H1 (cell line): ENCODE measurements around the gene CEACAM21. TPM values are rescaled to one million over a fixed set of nuclear protein-coding genes. Genes with fewer than 3 reads are reported as not detected.

Experiments used
- CTCF ChIA-PET: fragments of 300-600 bp; sonication (Branson Sonifier 250); formaldehyde crosslinking; loops from one replicate; lab custom pipeline; 2021; ENCODE audit not compliant: partially characterized antibody; lab: Charles Lee
- POLR2A ChIA-PET: fragments of 300-600 bp; sonication (Branson Sonifier 250); formaldehyde crosslinking; loops from one replicate; lab custom pipeline; 2021; ENCODE audit warnings: inconsistent platforms; ENCODE audit not compliant: partially characterized antibody; lab: Charles Lee
- DNase-seq, 2 experiments: peaks; one replicate each; pipeline versions ENCODE4 v3.0.0 to v3.0.0-alpha.2; 2010 to 2022; ENCODE audit warnings: low spot score in 2 of 2, low read depth in 1 of 2, mixed read lengths in 1 of 2
- FAIRE-seq: peaks from 2 replicates; lab custom pipeline; 2011; peaks lifted over from hg19 to GRCh38; lab: Jason Lieb, UNC
- H2AFZ ChIP-seq: 2 replicates; pipeline ENCODE4 v1.8.1; 2012; ENCODE audit warnings: low read length, inconsistent platforms
- H2AK5ac ChIP-seq: 2 replicates; pipeline ENCODE4 v1.6.1; 2013; ENCODE audit warnings: low read depth, low read length
- H2BK120ac ChIP-seq: replicated peaks from 2 replicates; pipeline ENCODE3; 2013; ENCODE audit warnings: low read depth, low read length, inconsistent platforms
- H2BK12ac ChIP-seq: 2 replicates; pipeline ENCODE4 v1.6.1; 2013; ENCODE audit warnings: low read depth, low read length
- H2BK15ac ChIP-seq: 2 replicates; pipeline ENCODE4 v1.6.1; 2013; ENCODE audit warnings: low read length
- H2BK20ac ChIP-seq: 2 replicates; pipeline ENCODE4 v1.6.1; 2013; ENCODE audit warnings: low read length
- H2BK5ac ChIP-seq: 2 replicates; pipeline ENCODE4 v1.6.1; 2013; ENCODE audit warnings: low read depth, low read length
- H3K14ac ChIP-seq: 2 replicates; pipeline ENCODE4 v1.6.1; 2013; ENCODE audit warnings: inconsistent platforms; ENCODE audit not compliant: insufficient read length
- H3K18ac ChIP-seq: 2 replicates; pipeline ENCODE4 v1.6.1; 2013; ENCODE audit warnings: low read length; ENCODE audit errors: extremely low read depth
- H3K23ac ChIP-seq: 2 replicates; pipeline ENCODE4 v1.6.1; 2013; ENCODE audit warnings: inconsistent platforms; ENCODE audit not compliant: insufficient read length
- H3K23me2 ChIP-seq: 2 replicates; pipeline ENCODE4 v1.6.1; 2013; ENCODE audit warnings: low read depth, low read length
- H3K27ac ChIP-seq: 2 replicates; pipeline ENCODE4 v1.6.1; 2011; ENCODE audit warnings: low read depth, low read length, inconsistent platforms
- H3K27me3 ChIP-seq, 4 experiments: replicated peaks in 1 of 4; 1 replicate in 1 of 4; 2 replicates in 3 of 4; pipeline versions ENCODE4 v1.6.1 to v1.8.1; 2011 to 2013; ENCODE audit warnings: low read length in 3 of 4, mild to moderate bottlenecking in 3 of 4, inconsistent platforms in 2 of 4, mixed read lengths in 2 of 4, moderate library complexity in 1 of 4; ENCODE audit not compliant: control insufficient read depth in 3 of 4, insufficient read depth in 3 of 4; ENCODE audit errors: extremely low read depth in 1 of 4
- H3K36me3 ChIP-seq, 4 experiments: 2 replicates each; pipeline versions ENCODE4 v1.6.1 to v1.8.1; 2011 to 2013; ENCODE audit warnings: mild to moderate bottlenecking in 4 of 4, low read length in 3 of 4, moderate library complexity in 2 of 4, control low read depth in 1 of 4, inconsistent platforms in 1 of 4; ENCODE audit not compliant: insufficient read depth in 4 of 4, control insufficient read depth in 2 of 4
- H3K4ac ChIP-seq: replicated peaks from 2 replicates; pipeline ENCODE3; 2013; ENCODE audit warnings: low read length, low read depth, mixed read lengths, inconsistent platforms; ENCODE audit not compliant: insufficient read length
- H3K4me1 ChIP-seq, 4 experiments: replicated peaks in 1 of 4; 1 replicate in 1 of 4; 2 replicates in 3 of 4; pipeline versions ENCODE4 v1.6.1 to v1.8.1; 2011 to 2013; ENCODE audit warnings: low read length in 3 of 4, inconsistent platforms in 2 of 4, mixed read lengths in 1 of 4; ENCODE audit not compliant: insufficient read depth in 4 of 4, control insufficient read depth in 3 of 4
- H3K4me2 ChIP-seq, 2 experiments: 2 replicates each; pipeline versions ENCODE4 v1.6.1 to v1.8.1; 2011 to 2013; ENCODE audit warnings: low read depth in 2 of 2, low read length in 2 of 2, control low read depth in 1 of 2, inconsistent platforms in 1 of 2, mild to moderate bottlenecking in 1 of 2; ENCODE audit not compliant: insufficient read depth in 1 of 2
- H3K4me3 ChIP-seq, 4 experiments: fragments of 200-600, 300-600 bp in 1 of 4; sonication (generic), shearing (Covaris generic), sonication (Bioruptor Twin) in 1 of 4; 2 replicates each; pipeline versions ENCODE4 v1.5.1 to v1.8.1; 2011 to 2016; ENCODE audit warnings: low read length in 4 of 4, low read depth in 3 of 4, control low read depth in 2 of 4, inconsistent platforms in 2 of 4, mild to moderate bottlenecking in 2 of 4, mixed read lengths in 1 of 4, moderate library complexity in 1 of 4; ENCODE audit not compliant: insufficient read depth in 2 of 4; ENCODE audit errors: extremely low read depth in 1 of 4
- H3K56ac ChIP-seq: replicated peaks from 2 replicates; pipeline ENCODE3; 2013; ENCODE audit warnings: low read depth, mild to moderate bottlenecking, mixed read lengths, low read length, inconsistent platforms; ENCODE audit not compliant: insufficient read length
- H3K79me1 ChIP-seq: 2 replicates; pipeline ENCODE4 v1.6.1; 2013; ENCODE audit warnings: low read depth, low read length, control low read depth
- H3K79me2 ChIP-seq, 2 experiments: 2 replicates each; pipeline versions ENCODE4 v1.6.1 to v1.8.1; 2012 to 2013; ENCODE audit warnings: low read length in 2 of 2, mild to moderate bottlenecking in 2 of 2, inconsistent platforms in 1 of 2; ENCODE audit not compliant: insufficient read depth in 2 of 2, control insufficient read depth in 1 of 2
- H3K9ac ChIP-seq, 4 experiments: replicated peaks in 1 of 4; 1 replicate in 1 of 4; 2 replicates in 3 of 4; pipeline versions ENCODE4 v1.6.1 to v1.8.1; 2011 to 2013; ENCODE audit warnings: low read depth in 3 of 4, low read length in 3 of 4, control low read depth in 2 of 4, mild to moderate bottlenecking in 2 of 4, moderate library complexity in 2 of 4, inconsistent platforms in 1 of 4; ENCODE audit errors: extremely low read depth in 1 of 4
- H3K9me3 ChIP-seq, 2 experiments: 2 replicates each; pipeline versions ENCODE4 v1.6.1 to v1.8.1; 2012 to 2013; ENCODE audit warnings: mild to moderate bottlenecking in 2 of 2, moderate library complexity in 2 of 2, control low read depth in 1 of 2, inconsistent platforms in 1 of 2, low read depth in 1 of 2, low read length in 1 of 2, mixed read lengths in 1 of 2; ENCODE audit not compliant: insufficient read depth in 2 of 2
- H4K20me1 ChIP-seq, 2 experiments: replicated peaks in 1 of 2; 2 replicates each; pipeline versions ENCODE3 to v1.8.1; 2011 to 2013; ENCODE audit warnings: inconsistent platforms in 2 of 2, low read length in 2 of 2, mild to moderate bottlenecking in 1 of 2; ENCODE audit not compliant: insufficient read depth in 2 of 2, control insufficient read depth in 1 of 2
- H4K5ac ChIP-seq: 2 replicates; pipeline ENCODE4 v1.6.1; 2013; ENCODE audit warnings: low read length, low read depth, mixed read lengths, inconsistent platforms; ENCODE audit not compliant: insufficient read length
- H4K8ac ChIP-seq: 2 replicates; pipeline ENCODE4 v1.8.0; 2013; ENCODE audit warnings: mild to moderate bottlenecking, moderate library complexity, low read length, inconsistent platforms; ENCODE audit not compliant: insufficient read depth; ENCODE audit errors: extremely low read depth
- H4K91ac ChIP-seq: replicated peaks from 2 replicates; pipeline ENCODE3; 2013; ENCODE audit warnings: low read length, mixed read lengths, inconsistent platforms; ENCODE audit not compliant: insufficient read length
- ATF3 ChIP-seq: IDR thresholded peaks from 2 replicates; pipeline ENCODE4 v1.6.1; 2011; ENCODE audit warnings: low read depth, mild to moderate bottlenecking, low read length; ENCODE audit not compliant: insufficient read depth
- BCL11A ChIP-seq, 2 experiments: IDR thresholded peaks; one replicate each; pipeline ENCODE4 v1.6.1; 2011; ENCODE audit warnings: low read depth in 2 of 2, low read length in 2 of 2, mild to moderate bottlenecking in 2 of 2
- CBX8 ChIP-seq: fragments of 300-800, 300-1000 bp; sonication (generic); IDR thresholded peaks from 2 replicates; pipeline ENCODE4 v1.7.1; 2016; ENCODE audit warnings: low read depth, low read length, borderline replicate concordance
- KDM4A ChIP-seq: IDR thresholded peaks from one replicate; pipeline ENCODE4 v1.7.1; 2012; ENCODE audit warnings: low read depth, mild to moderate bottlenecking, moderate library complexity, low read length, inconsistent platforms; ENCODE audit not compliant: severe bottlenecking
- MAFK ChIP-seq: IDR thresholded peaks from 2 replicates; pipeline ENCODE4 v1.6.1; 2012; ENCODE audit warnings: low read depth, mild to moderate bottlenecking, improper control_type of control experiment, low read length
- POLR2AphosphoS5 ChIP-seq: IDR thresholded peaks from 2 replicates; pipeline ENCODE4 v1.6.1; 2011; ENCODE audit warnings: low read depth, low read length
- SAP30 ChIP-seq: fragments of 300-600 bp; sonication (generic); IDR thresholded peaks from 2 replicates; pipeline ENCODE4 v1.7.1; 2012; ENCODE audit warnings: low read length, moderate library complexity, mild to moderate bottlenecking, inconsistent platforms; ENCODE audit not compliant: insufficient read depth, insufficient replicate concordance
- SIRT6 ChIP-seq: IDR thresholded peaks from one replicate; pipeline ENCODE4 v1.7.1; 2012; ENCODE audit warnings: low read length, inconsistent platforms
- YY1 ChIP-seq: IDR thresholded peaks from 2 replicates; pipeline ENCODE4 v1.6.1; 2011; ENCODE audit warnings: low read depth, mild to moderate bottlenecking, low read length
- ZNF274 ChIP-seq: IDR thresholded peaks from 2 replicates; pipeline ENCODE4 v1.7.0; 2012; ENCODE audit warnings: low read length, borderline replicate concordance; ENCODE audit errors: extremely low read depth
- WGBS, 2 experiments: shearing (Covaris generic) in 1 of 2; methylation state at CpG; one replicate each; pipeline versions ENCODE4 v1.1.6 to v1.1.7; 2013 to 2015; ENCODE audit warnings: low lambda C conversion rate in 2 of 2, mixed read lengths in 2 of 2, inconsistent platforms in 1 of 2, low coverage in 1 of 2, missing lambda C conversion rate in 1 of 2; ENCODE audit not compliant: insufficient replicate concordance in 2 of 2, insufficient coverage in 1 of 2, insufficient read length in 1 of 2; ENCODE audit errors: extremely low coverage in 1 of 2, missing lambda C conversion rate in 1 of 2; 5-methylcytosine and 5-hydroxymethylcytosine counted together
- polyA plus RNA-seq, 7 experiments: library from polyadenylated mRNA; depleted of rRNA in 3 of 7; stranded (reverse) in 5 of 7; unstranded in 2 of 7; fragments of >200 nt in 5 of 7; fragments of 200-250 nt in 2 of 7; gene quantifications; 1 replicate in 5 of 7; 2 replicates in 1 of 7; 4 replicates in 1 of 7; pipeline versions ENCODE4 v1.2.1 to v1.2.3, GENCODE V29; 2011 to 2013; ENCODE audit warnings: missing spikeins in 2 of 7, mixed read lengths in 2 of 7
- total RNA-seq: library from RNA; stranded (reverse); fragmentation: NEBNext Ultra II Directional; extraction: Animal tissue kit (Norgen Biotek cat#: 25700); gene quantifications from 2 replicates; pipeline ENCODE4 v1.2.1, GENCODE V29; 2021
- TF ChIP-seq, protein P1 (sequence below): IDR thresholded peaks from 2 replicates; pipeline ENCODE4 v1.6.1; 2011; ENCODE audit warnings: low read length, improper control_type of control experiment

CEACAM21 gene
- total and polyA plus RNA-seq, 2 of the 8 experiments (the other 6 are each of a cell fraction or from before 2014, with no cell fraction given), result not detected

DNA sequence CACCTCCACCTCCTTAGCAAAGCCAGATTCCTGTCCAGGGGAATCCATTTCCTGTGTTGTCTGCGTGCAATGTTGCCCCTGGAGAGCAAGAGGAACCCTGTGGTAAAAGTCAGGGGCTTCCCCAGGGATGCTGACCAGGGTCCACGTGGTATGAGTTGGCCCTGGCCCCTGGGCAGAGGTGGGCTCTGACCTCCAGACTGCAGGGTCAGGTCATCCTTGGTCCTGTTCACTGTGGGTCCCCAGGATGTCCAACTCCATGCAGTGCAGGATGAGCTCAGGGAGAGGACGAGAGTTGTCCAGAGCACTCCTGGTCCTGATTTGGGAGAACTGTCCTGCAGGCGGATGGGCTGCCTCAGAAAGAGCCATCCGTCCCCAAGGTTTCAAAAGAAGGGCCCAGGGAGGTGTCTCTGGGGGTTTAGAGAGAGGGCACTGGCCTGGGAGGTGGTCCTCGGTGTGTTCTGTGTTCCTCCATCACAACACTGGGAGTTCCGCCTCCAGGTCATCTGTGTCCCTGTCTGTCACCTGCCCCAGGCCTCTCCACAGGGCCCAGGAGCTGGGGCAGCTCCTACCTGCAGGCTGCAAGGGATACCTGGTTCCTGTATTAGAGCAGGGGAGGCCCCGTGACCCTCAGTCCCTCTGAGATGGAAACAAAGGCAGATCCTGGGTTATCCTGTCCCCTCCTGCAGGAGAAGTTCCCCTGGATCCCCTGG lies 52.2 kb downstream of the CEACAM21 start:
- Histone ChIP-seq H3K4me1 (no peaks in the 10 kb centered on the region), H3K23ac (no peak overlapping the region), H2AFZ (no peak overlapping the region), H2BK5ac (no peak overlapping the region), H3K9ac (no peak overlapping the region), H4K8ac (no peak overlapping the region; the same call in 1 of the 2 replicates), H3K4ac (no peak overlapping the region), H3K4me2 (no peak overlapping the region), H2BK12ac (no peak overlapping the region), H4K5ac (no peak overlapping the region), H3K18ac (no peak overlapping the region), H3K4me3 (no peak overlapping the region), H2BK20ac (no peak overlapping the region), H3K56ac (no peak overlapping the region), H3K14ac (no peak overlapping the region), H2BK15ac (no peak overlapping the region), H4K91ac (no peak overlapping the region), H3K9me3 (peaks cover 48 to 76% of the 10 kb centered on the region in 2 experiments), H2BK120ac (no peak overlapping the region), H3K79me2 (no peaks in the 10 kb centered on the region), H3K27me3 (no peaks in the 10 kb centered on the region), H4K20me1 (no peaks in the 10 kb centered on the region), H3K23me2 (no peaks in the 10 kb centered on the region; the same call in 1 of the 2 replicates), H2AK5ac (no peak overlapping the region), H3K79me1 (no peaks in the 10 kb centered on the region), H3K36me3 (no peaks in the 10 kb centered on the region), H3K27ac (no peak overlapping the region)
- no peak for DNase-seq
- ChIA-PET POLR2A (no interaction called here), CTCF (interaction anchor here (0.6 kb wide), 2 partner anchors 163 to 182 kb away, joined by 3 to 4 read pairs; no protein-coding TSS in a partner anchor)
- 56% methylated on average over 8 of the region's 8 CpGs; no CpG with 5 or more reads in 1 of the 2 experiments for WGBS, 2 experiments
- no peak for FAIRE-seq
- TF ChIP-seq ZNF274, result no peak
- TF ChIP-seq KDM4A, result no peak
- TF ChIP-seq POLR2AphosphoS5, result no peak
- TF ChIP-seq MAFK, result no peak
- TF ChIP-seq, protein P1, sequence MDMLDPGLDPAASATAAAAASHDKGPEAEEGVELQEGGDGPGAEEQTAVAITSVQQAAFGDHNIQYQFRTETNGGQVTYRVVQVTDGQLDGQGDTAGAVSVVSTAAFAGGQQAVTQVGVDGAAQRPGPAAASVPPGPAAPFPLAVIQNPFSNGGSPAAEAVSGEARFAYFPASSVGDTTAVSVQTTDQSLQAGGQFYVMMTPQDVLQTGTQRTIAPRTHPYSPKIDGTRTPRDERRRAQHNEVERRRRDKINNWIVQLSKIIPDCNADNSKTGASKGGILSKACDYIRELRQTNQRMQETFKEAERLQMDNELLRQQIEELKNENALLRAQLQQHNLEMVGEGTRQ, result no peak
- no peak for TF ChIP-seq BCL11A (IDR thresholded peaks at IDR 0.05; ENCODE audit: low read depth in 2 of 2, low read length in 2 of 2)
- TF ChIP-seq ATF3, result no peak
- no peak for TF ChIP-seq CBX8
- TF ChIP-seq YY1, result no peak
- TF ChIP-seq SAP30, result no peak
- no peak for TF ChIP-seq SIRT6
